Neural cell (in vitro differentiated cells): ENCODE measurements around the gene CFAP299. TPM values are rescaled to one million over a fixed set of nuclear protein-coding genes. Genes with fewer than 3 reads are reported as not detected.

Experiments used
- H2AFZ ChIP-seq: fragments of 200-600, 300-800 bp; sonication (generic), shearing (Covaris generic); 2 replicates; pipeline ENCODE4 v1.6.0; 2014; ENCODE audit warnings: low read depth, mild to moderate bottlenecking, antibody characterized with exemption, low read length, moderate library complexity
- H3F3A ChIP-seq: fragments of 200-600 bp; shearing (Covaris generic); 2 replicates; pipeline ENCODE4 v1.6.1; 2016; ENCODE audit warnings: mild to moderate bottlenecking, moderate library complexity, mixed read lengths, antibody characterized with exemption, low read length; ENCODE audit not compliant: insufficient read depth, poor library complexity, severe bottlenecking
- H3K27ac ChIP-seq: fragments of 200-600, 300-800 bp; sonication (generic), shearing (Covaris generic); 2 replicates; pipeline ENCODE4 v1.5.1; 2014; ENCODE audit warnings: mild to moderate bottlenecking, low read length, moderate library complexity
- H3K27me3 ChIP-seq: fragments of 300-800, 200-600 bp; sonication (generic), shearing (Covaris generic); 2 replicates; pipeline ENCODE4 v1.6.0; 2014; ENCODE audit warnings: mild to moderate bottlenecking, low read depth, low read length, moderate library complexity; ENCODE audit not compliant: insufficient read depth
- H3K36me3 ChIP-seq: fragments of 300-800, 200-600 bp; sonication (generic), shearing (Covaris generic); 2 replicates; pipeline ENCODE4 v1.5.1; 2014; ENCODE audit warnings: mild to moderate bottlenecking, antibody characterized with exemption, low read length, moderate library complexity; ENCODE audit not compliant: insufficient read depth
- H3K4me2 ChIP-seq: fragments of 300-800, 200-600 bp; sonication (generic), shearing (Covaris generic); 2 replicates; pipeline ENCODE4 v1.6.0; 2014; ENCODE audit warnings: mild to moderate bottlenecking, low read length
- H3K4me3 ChIP-seq: fragments of 300-800, 200-600 bp; sonication (generic), shearing (Covaris generic); 2 replicates; pipeline ENCODE4 v1.5.1; 2014; ENCODE audit warnings: mild to moderate bottlenecking, low read length, moderate library complexity
- H3K79me2 ChIP-seq: fragments of 200-600 bp; shearing (Covaris generic); replicated peaks from 2 replicates; pipeline ENCODE4 v1.6.0; 2014; ENCODE audit warnings: mild to moderate bottlenecking, low read length, moderate library complexity; ENCODE audit not compliant: insufficient read depth
- H3K9ac ChIP-seq: fragments of 300-800, 200-600 bp; sonication (generic), shearing (Covaris generic); 2 replicates; pipeline ENCODE4 v1.6.1; 2016; ENCODE audit warnings: mild to moderate bottlenecking, low read length, mixed read lengths
- H3K9me2 ChIP-seq: fragments of 200-600 bp; shearing (Covaris generic); 2 replicates; pipeline ENCODE4 v1.6.1; 2016; ENCODE audit warnings: mild to moderate bottlenecking, low read length, mixed read lengths; ENCODE audit not compliant: insufficient read depth
- H3K9me3 ChIP-seq: fragments of 200-600, 300-800 bp; sonication (generic), shearing (Covaris generic); 2 replicates; pipeline ENCODE4 v1.6.1; 2016; ENCODE audit warnings: mild to moderate bottlenecking, mixed run types, low read length, moderate library complexity, mixed read lengths
- H4K20me1 ChIP-seq: fragments of 200-600 bp; shearing (Covaris generic); 2 replicates; pipeline ENCODE4 v1.6.1; 2016; ENCODE audit warnings: mild to moderate bottlenecking, mixed run types; ENCODE audit not compliant: insufficient read depth
- EP300 ChIP-seq: fragments of 450-650 bp; conservative IDR thresholded peaks from 2 replicates; pipeline ENCODE4 v1.6.1; 2014; ENCODE audit warnings: antibody characterized with exemption, mild to moderate bottlenecking, moderate library complexity; ENCODE audit not compliant: poor library complexity, severe bottlenecking
- EZH2 ChIP-seq: fragments of 200-600, 300-800 bp; shearing (Covaris generic), sonication (generic); IDR thresholded peaks from 2 replicates; pipeline ENCODE4 v1.6.1; 2014; ENCODE audit warnings: antibody characterized with exemption, low read length, borderline replicate concordance, mild to moderate bottlenecking; ENCODE audit not compliant: insufficient read depth, poor library complexity, severe bottlenecking
- MXI1 ChIP-seq: fragments of 450-650 bp; conservative IDR thresholded peaks from 2 replicates; pipeline ENCODE4 v1.6.1; 2014; ENCODE audit warnings: antibody characterized with exemption, mild to moderate bottlenecking; ENCODE audit not compliant: poor library complexity, severe bottlenecking
- POLR2AphosphoS5 ChIP-seq: IDR thresholded peaks from 2 replicates; pipeline ENCODE4 v1.6.1; 2012
- RAD21 ChIP-seq: fragments of 450-650 bp; conservative IDR thresholded peaks from 2 replicates; pipeline ENCODE4 v1.6.1; 2014; ENCODE audit warnings: antibody characterized with exemption, mild to moderate bottlenecking, moderate library complexity
- SMC3 ChIP-seq: fragments of 450-650 bp; conservative IDR thresholded peaks from 2 replicates; pipeline ENCODE4 v1.6.1; 2014; ENCODE audit warnings: antibody characterized with exemption, mild to moderate bottlenecking, moderate library complexity; ENCODE audit not compliant: poor library complexity
- TAF1 ChIP-seq: IDR thresholded peaks from 2 replicates; pipeline ENCODE4 v1.6.1; 2012; ENCODE audit warnings: low read depth
- polyA plus RNA-seq: library from polyadenylated mRNA; depleted of rRNA; stranded (reverse); fragments of >200 nt; gene quantifications from 2 replicates; pipeline ENCODE4 v1.2.3, GENCODE V29; 2014
- TF ChIP-seq, protein P1 (sequence below): IDR thresholded peaks from 2 replicates; pipeline ENCODE4 v1.6.1; 2012; ENCODE audit warnings: borderline replicate concordance
- TF ChIP-seq, protein P2 (sequence below): fragments of 450-650 bp; IDR thresholded peaks from 2 replicates; pipeline ENCODE4 v1.5.1; 2014; ENCODE audit warnings: antibody characterized with exemption, mild to moderate bottlenecking, moderate library complexity; ENCODE audit not compliant: poor library complexity, severe bottlenecking

CFAP299 gene
- polyA plus RNA-seq, 1 donor from 2014 or later, result not detected

DNA sequence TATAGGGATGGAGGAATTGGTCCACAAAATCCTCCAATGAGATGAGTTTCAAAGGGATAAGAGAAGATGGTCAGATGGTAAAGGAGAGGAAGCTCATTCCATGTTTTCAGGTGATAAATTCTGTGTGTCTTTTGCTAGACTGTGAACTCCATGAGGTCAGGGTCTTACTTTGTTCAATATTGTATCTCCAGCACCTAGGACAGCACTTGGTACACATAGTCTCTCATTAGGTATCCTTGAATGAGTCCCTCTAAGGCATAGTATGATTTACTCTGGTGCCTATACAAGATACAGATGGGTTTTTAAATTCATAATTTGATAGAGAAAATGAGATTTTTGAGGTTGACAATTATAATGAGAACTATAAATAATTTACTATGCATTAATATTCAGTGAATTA lies 510.7 kb downstream of the CFAP299 start:
- no peaks in the 10 kb centered on the region for H3F3A ChIP-seq
- no peak overlapping the region for H2AFZ ChIP-seq
- H3K36me3 ChIP-seq, result no peaks in the 10 kb centered on the region
- no peaks in the 10 kb centered on the region for H3K9me2 ChIP-seq
- H3K27me3 ChIP-seq, result no peaks in the 10 kb centered on the region
- TF ChIP-seq TAF1 (no peak), MXI1 (no peak), EZH2 (no peak)
- H3K4me3 ChIP-seq, result no peak overlapping the region
- no peaks in the 10 kb centered on the region for H3K9me3 ChIP-seq
- H3K9ac ChIP-seq, result no peak overlapping the region
- no peaks in the 10 kb centered on the region for H3K79me2 ChIP-seq
- no peak overlapping the region for H3K27ac ChIP-seq
- H4K20me1 ChIP-seq, result no peaks in the 10 kb centered on the region
- H3K4me2 ChIP-seq, result no peak overlapping the region

DNA sequence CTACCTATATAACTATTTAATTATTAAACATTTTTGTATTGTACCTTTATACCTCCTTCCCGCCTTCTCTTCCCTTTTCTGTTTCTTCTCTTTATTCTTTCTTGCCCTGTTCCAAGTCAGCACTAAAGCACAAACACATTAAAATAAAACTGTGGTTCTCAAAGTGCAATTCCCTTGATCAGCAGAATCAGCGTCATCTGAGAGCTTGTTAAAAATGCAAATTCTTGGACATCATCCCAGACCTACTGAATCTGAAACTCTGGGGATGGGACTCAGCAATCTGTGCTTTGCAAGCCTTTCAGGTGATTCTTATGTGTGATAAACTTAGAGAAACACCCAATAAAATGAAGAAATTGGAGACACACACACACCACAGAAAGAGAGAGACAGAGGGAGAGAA lies 516.5 kb downstream of the CFAP299 start:
- TF ChIP-seq EP300, result no peak
- no peak for TF ChIP-seq TAF1
- TF ChIP-seq SMC3, result no peak
- no peak for TF ChIP-seq RAD21
- TF ChIP-seq EZH2, result no peak
- no peak for TF ChIP-seq MXI1
- TF ChIP-seq, protein P1, sequence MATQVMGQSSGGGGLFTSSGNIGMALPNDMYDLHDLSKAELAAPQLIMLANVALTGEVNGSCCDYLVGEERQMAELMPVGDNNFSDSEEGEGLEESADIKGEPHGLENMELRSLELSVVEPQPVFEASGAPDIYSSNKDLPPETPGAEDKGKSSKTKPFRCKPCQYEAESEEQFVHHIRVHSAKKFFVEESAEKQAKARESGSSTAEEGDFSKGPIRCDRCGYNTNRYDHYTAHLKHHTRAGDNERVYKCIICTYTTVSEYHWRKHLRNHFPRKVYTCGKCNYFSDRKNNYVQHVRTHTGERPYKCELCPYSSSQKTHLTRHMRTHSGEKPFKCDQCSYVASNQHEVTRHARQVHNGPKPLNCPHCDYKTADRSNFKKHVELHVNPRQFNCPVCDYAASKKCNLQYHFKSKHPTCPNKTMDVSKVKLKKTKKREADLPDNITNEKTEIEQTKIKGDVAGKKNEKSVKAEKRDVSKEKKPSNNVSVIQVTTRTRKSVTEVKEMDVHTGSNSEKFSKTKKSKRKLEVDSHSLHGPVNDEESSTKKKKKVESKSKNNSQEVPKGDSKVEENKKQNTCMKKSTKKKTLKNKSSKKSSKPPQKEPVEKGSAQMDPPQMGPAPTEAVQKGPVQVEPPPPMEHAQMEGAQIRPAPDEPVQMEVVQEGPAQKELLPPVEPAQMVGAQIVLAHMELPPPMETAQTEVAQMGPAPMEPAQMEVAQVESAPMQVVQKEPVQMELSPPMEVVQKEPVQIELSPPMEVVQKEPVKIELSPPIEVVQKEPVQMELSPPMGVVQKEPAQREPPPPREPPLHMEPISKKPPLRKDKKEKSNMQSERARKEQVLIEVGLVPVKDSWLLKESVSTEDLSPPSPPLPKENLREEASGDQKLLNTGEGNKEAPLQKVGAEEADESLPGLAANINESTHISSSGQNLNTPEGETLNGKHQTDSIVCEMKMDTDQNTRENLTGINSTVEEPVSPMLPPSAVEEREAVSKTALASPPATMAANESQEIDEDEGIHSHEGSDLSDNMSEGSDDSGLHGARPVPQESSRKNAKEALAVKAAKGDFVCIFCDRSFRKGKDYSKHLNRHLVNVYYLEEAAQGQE, result no peak
- TF ChIP-seq, protein P2, sequence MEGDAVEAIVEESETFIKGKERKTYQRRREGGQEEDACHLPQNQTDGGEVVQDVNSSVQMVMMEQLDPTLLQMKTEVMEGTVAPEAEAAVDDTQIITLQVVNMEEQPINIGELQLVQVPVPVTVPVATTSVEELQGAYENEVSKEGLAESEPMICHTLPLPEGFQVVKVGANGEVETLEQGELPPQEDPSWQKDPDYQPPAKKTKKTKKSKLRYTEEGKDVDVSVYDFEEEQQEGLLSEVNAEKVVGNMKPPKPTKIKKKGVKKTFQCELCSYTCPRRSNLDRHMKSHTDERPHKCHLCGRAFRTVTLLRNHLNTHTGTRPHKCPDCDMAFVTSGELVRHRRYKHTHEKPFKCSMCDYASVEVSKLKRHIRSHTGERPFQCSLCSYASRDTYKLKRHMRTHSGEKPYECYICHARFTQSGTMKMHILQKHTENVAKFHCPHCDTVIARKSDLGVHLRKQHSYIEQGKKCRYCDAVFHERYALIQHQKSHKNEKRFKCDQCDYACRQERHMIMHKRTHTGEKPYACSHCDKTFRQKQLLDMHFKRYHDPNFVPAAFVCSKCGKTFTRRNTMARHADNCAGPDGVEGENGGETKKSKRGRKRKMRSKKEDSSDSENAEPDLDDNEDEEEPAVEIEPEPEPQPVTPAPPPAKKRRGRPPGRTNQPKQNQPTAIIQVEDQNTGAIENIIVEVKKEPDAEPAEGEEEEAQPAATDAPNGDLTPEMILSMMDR, result no peak
- no peak for TF ChIP-seq POLR2AphosphoS5
- no peak overlapping the region for H3K4me3 ChIP-seq
- H2AFZ ChIP-seq, result no peak overlapping the region
- H3K9me3 ChIP-seq, result no peaks in the 10 kb centered on the region
- H3K4me2 ChIP-seq, result no peak overlapping the region
- H3K27ac ChIP-seq, result no peak overlapping the region
- H3K9ac ChIP-seq, result no peak overlapping the region
- H3K9me2 ChIP-seq, result no peaks in the 10 kb centered on the region
- H3F3A ChIP-seq, result no peaks in the 10 kb centered on the region
- H4K20me1 ChIP-seq, result no peaks in the 10 kb centered on the region
- no peaks in the 10 kb centered on the region for H3K79me2 ChIP-seq
- H3K36me3 ChIP-seq, result no peaks in the 10 kb centered on the region
- no peaks in the 10 kb centered on the region for H3K27me3 ChIP-seq

DNA sequence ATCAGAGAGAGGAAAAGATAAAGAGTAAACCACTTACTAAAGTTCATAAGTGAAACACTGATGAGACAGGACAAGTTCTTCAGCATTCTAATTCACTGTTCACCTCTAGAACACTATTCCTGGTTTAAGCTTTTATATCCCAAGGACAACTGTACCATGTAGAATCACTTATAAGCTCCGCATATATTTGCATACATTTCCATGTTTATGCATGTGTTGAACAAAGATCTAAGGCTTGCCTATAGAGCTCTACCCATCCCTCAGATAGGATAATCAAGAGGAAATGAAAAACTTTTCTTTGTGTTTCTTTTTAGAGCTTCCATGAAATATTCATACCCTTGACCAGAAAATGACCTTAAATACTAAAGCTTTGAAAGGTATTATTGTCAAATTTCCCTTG lies 538.0 kb downstream of the CFAP299 start:
- no peak overlapping the region for H3K9ac ChIP-seq
- no peaks in the 10 kb centered on the region for H3K27me3 ChIP-seq
- no peak overlapping the region for H3K4me3 ChIP-seq

More for the DNA sequence above, 538.0 kb downstream of the CFAP299 start:
- Histone ChIP-seq H3K9me3 (no peaks in the 10 kb centered on the region), H3K9me2 (no peaks in the 10 kb centered on the region), H3K27ac (no peak overlapping the region), H3K4me2 (no peak overlapping the region), H3K36me3 (no peaks in the 10 kb centered on the region), H4K20me1 (no peaks in the 10 kb centered on the region), H3F3A (no peaks in the 10 kb centered on the region), H2AFZ (no peak overlapping the region), H3K79me2 (no peaks in the 10 kb centered on the region)
- TF ChIP-seq MXI1, result no peak
- no peak for TF ChIP-seq RAD21
- TF ChIP-seq POLR2AphosphoS5, result no peak
- TF ChIP-seq, protein P1, result no peak
- no peak for TF ChIP-seq TAF1
- TF ChIP-seq SMC3, result no peak
- TF ChIP-seq, protein P2, result no peak
